HepG2 (cell line): ENCODE data around the gene ATF6. TPM values are rescaled to one million over a fixed set of nuclear protein-coding genes. Genes with fewer than 3 reads are reported as not detected.
A peak's percentile ranks its signal among the peaks of the same experiment; 100 is the strongest.

Experiments
- ATAC-seq: fragments of 200-7000 bp; cut with Tn5 transposase; 3 replicates; pipeline ENCODE4 v1.9.1; 2020; ENCODE audit warnings: mild to moderate bottlenecking, moderate library complexity
- BruUV-seq: library from RNA; stranded (reverse); fragments of 400-500 nt; replicated peaks from 2 replicates; lab custom pipeline; 2021; lab: Mats Ljungman, UMichigan
- CTCF ChIA-PET: fragments of 300-600 bp; formaldehyde crosslinking; extraction: SDS; loops from one replicate; lab custom pipeline; 2021; ENCODE audit warnings: low total read pairs, inconsistent platforms, low intra/inter-chr PET ratio; lab: Yijun Ruan, JAX
- POLR2A ChIA-PET: fragments of 350-600 bp; sonication (Branson Sonifier 250); formaldehyde crosslinking; loops from one replicate; lab custom pipeline; 2020; ENCODE audit warnings: antibody characterized with exemption, inconsistent platforms; lab: Yijun Ruan, JAX
- DNase-seq: peaks from one replicate; pipeline ENCODE4 v3.0.0-alpha.2; 2015; ENCODE audit warnings: low spot score
- FAIRE-seq: peaks from 3 replicates; lab custom pipeline; 2011; peaks lifted over from hg19 to GRCh38; lab: Jason Lieb, UNC
- H2AFZ ChIP-seq: one replicate; pipeline ENCODE4 v1.6.1; 2011; ENCODE audit warnings: low read length, inconsistent platforms
- H3K27ac ChIP-seq: fragments of 300-600 bp; 3 replicates; pipeline ENCODE4 v1.8.0; 2011; ENCODE audit warnings: mixed run types, mild to moderate bottlenecking, mixed read lengths, low read length, inconsistent platforms; ENCODE audit not compliant: insufficient read depth; ENCODE audit errors: extremely low read length
- H3K27me3 ChIP-seq, 2 experiments: fragments of 200-600 bp in 1 of 2; 2 replicates in 1 of 2; 3 replicates in 1 of 2; pipeline versions ENCODE4 v1.6.0 to v1.8.0; 2011; ENCODE audit warnings: low read length in 2 of 2, mild to moderate bottlenecking in 2 of 2, moderate library complexity in 2 of 2, inconsistent platforms in 1 of 2; ENCODE audit not compliant: insufficient read depth in 2 of 2, control insufficient read depth in 1 of 2
- H3K36me3 ChIP-seq, 2 experiments: fragments of 200-600 bp in 1 of 2; replicated peaks in 1 of 2; 2 replicates in 1 of 2; 3 replicates in 1 of 2; pipeline versions ENCODE4 v1.5.1 to v1.8.0; 2011; ENCODE audit warnings: low read length in 2 of 2, inconsistent platforms in 1 of 2; ENCODE audit not compliant: insufficient read depth in 2 of 2, control insufficient read depth in 1 of 2
- H3K4me1 ChIP-seq: 2 replicates; pipeline ENCODE4 v1.5.1; 2012; ENCODE audit warnings: low read length, inconsistent platforms; ENCODE audit not compliant: insufficient read depth
- H3K4me2 ChIP-seq: 2 replicates; pipeline ENCODE4 v1.6.0; 2011; ENCODE audit warnings: low read depth, low read length, inconsistent platforms
- H3K4me3 ChIP-seq, 3 experiments: fragments of 200-600 bp in 1 of 3; sonication (generic), shearing (Covaris generic) in 1 of 3; replicated peaks in 1 of 3; 2 replicates each; pipeline ENCODE4 v1.5.1; 2011 to 2016; ENCODE audit warnings: low read length in 3 of 3, inconsistent platforms in 2 of 3, low read depth in 2 of 3, mild to moderate bottlenecking in 2 of 3, control low read depth in 1 of 3, mixed read lengths in 1 of 3; ENCODE audit not compliant: insufficient read depth in 1 of 3
- H3K79me2 ChIP-seq: one replicate; pipeline ENCODE4 v1.6.1; 2011; ENCODE audit warnings: low read length, inconsistent platforms; ENCODE audit not compliant: insufficient read depth
- H3K9ac ChIP-seq: 2 replicates; pipeline ENCODE4 v1.6.0; 2011; ENCODE audit warnings: mild to moderate bottlenecking, low read depth, low read length, inconsistent platforms; ENCODE audit not compliant: insufficient read depth
- H3K9me3 ChIP-seq: 2 replicates; pipeline ENCODE4 v1.5.1; 2012; ENCODE audit warnings: mild to moderate bottlenecking, low read length
- H4K20me1 ChIP-seq: 2 replicates; pipeline ENCODE4 v1.6.0; 2011; ENCODE audit warnings: inconsistent platforms, mild to moderate bottlenecking, low read length, moderate library complexity; ENCODE audit not compliant: insufficient read depth
- CEBPB ChIP-seq: IDR thresholded peaks from 2 replicates; pipeline ENCODE4 v1.6.1; 2011; ENCODE audit warnings: low read depth, low read length, improper control_type of control experiment, borderline replicate concordance
- MAF1 ChIP-seq: sonication (generic); formaldehyde crosslinking; IDR thresholded peaks from 2 replicates; pipeline ENCODE4 v1.5.0; 2020; ENCODE audit warnings: missing genetic modification reagents, borderline replicate concordance
- PHF5A ChIP-seq: IDR thresholded peaks from one replicate; pipeline ENCODE4 v1.6.1; 2018; ENCODE audit warnings: low read depth, missing genetic modification reagents; ENCODE audit not compliant: unreplicated experiment
- ZNF160 ChIP-seq: sonication (generic); formaldehyde crosslinking; IDR thresholded peaks from 2 replicates; pipeline ENCODE4 v1.8.0; 2022; ENCODE audit warnings: mild to moderate bottlenecking, inconsistent platforms, missing genetic modification reagents
- WGBS: methylation state at CpG from one replicate; pipeline ENCODE4 v1.1.6; 2017; ENCODE audit warnings: low lambda C conversion rate; 5-methylcytosine and 5-hydroxymethylcytosine counted together
- in situ Hi-C: cut with HindIII; loops from 2 replicates; pipeline ENCODE4 v1.10.0; 2017; ENCODE audit warnings: low pct_unique_long_range_greater_than_20kb; ENCODE audit not compliant: extremely low pct_ligation_motif_present
- intact Hi-C: fragments of 100-400 bp; cut with micrococcal nuclease; formaldehyde crosslinking; loops from one replicate; pipeline ENCODE4 v1.10.0; 2022; ENCODE audit not compliant: unreplicated experiment
- polyA plus RNA-seq, 8 experiments: library from polyadenylated mRNA; depleted of rRNA in 3 of 8; stranded (reverse) in 7 of 8; unstranded in 1 of 8; fragments of >200 nt; fragmentation: Illumina TruSeq in 4 of 8; extraction: Trizol in 4 of 8; gene quantifications; 2 replicates each; pipeline versions ENCODE4 v1.2.1 to v1.2.3, GENCODE V29; 2011 to 2016; ENCODE audit warnings: low read depth in 4 of 8, missing spikeins in 1 of 8, mixed read lengths in 1 of 8; ENCODE audit not compliant: insufficient read depth in 1 of 8
- total RNA-seq, 5 experiments: library from RNA; depleted of rRNA; stranded (reverse); fragments of >200 nt; fragmentation: Illumina TruSeq; extraction: Trizol; gene quantifications; 2 replicates each; pipeline ENCODE4 v1.2.3, GENCODE V29; 2016; ENCODE audit warnings: low read depth in 1 of 5
- TF ChIP-seq, protein P1 (sequence below): sonication (generic); formaldehyde crosslinking; IDR thresholded peaks from 2 replicates; pipeline ENCODE4 v1.5.0; 2020; ENCODE audit warnings: mild to moderate bottlenecking, missing genetic modification reagents, borderline replicate concordance
- TF ChIP-seq, protein P2 (sequence below): sonication (generic); formaldehyde crosslinking; IDR thresholded peaks from 2 replicates; pipeline ENCODE4 v1.5.0; 2020; ENCODE audit warnings: mild to moderate bottlenecking, missing genetic modification reagents, moderate library complexity
- TF ChIP-seq, protein P3 (sequence below), 2 experiments: sonication (generic) in 1 of 2; formaldehyde crosslinking in 1 of 2; IDR thresholded peaks; 2 replicates each; pipeline versions ENCODE4 v1.5.1 to v1.6.1; 2011 to 2020; ENCODE audit warnings: borderline replicate concordance in 1 of 2, low read depth in 1 of 2, low read length in 1 of 2, mild to moderate bottlenecking in 1 of 2, missing genetic modification reagents in 1 of 2, moderate library complexity in 1 of 2

The ATF6 gene
- total and polyA plus RNA-seq, 2 of the 13 experiments (the other 11 are each of a cell fraction or from before 2014, with no cell fraction given), result 13.2 to 14.5 TPM

DNA sequence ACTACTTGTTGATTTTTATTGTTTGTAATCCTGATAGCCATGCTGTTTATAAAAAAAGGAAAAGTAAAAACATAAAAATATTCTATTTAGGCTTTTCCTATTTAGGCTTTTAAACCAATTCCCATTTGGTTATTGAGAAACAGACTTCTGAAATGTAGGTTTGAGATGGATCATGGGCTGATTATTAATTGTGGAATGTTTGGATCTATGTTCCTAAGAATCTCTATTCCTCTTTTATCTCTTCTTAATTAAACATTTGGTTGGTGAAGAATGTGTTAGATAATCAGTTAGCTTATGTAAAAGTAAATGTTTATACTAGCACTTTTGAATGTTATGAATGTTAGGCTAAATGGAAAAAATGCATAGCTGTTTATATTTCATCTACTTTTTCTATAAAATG, 97.4 kb downstream of the ATF6 start:
- H2AFZ ChIP-seq, result no peak overlapping the region
- H3K4me1 ChIP-seq, result peaks cover under 1% of the 10 kb centered on the region; the same call in 1 of the 2 replicates
- ChIA-PET POLR2A (no interaction called here), CTCF (no interaction called here)
- FAIRE-seq (no peak), ATAC-seq (no peak)
- no TSS peak for BruUV-seq
- no peak overlapping the region for H3K27ac ChIP-seq
- no peak overlapping the region for H3K9ac ChIP-seq
- H3K4me2 ChIP-seq, result no peak overlapping the region
- no peaks in the 10 kb centered on the region for H3K27me3 ChIP-seq
- no peak overlapping the region for H3K4me3 ChIP-seq
- H4K20me1 ChIP-seq, result no peaks in the 10 kb centered on the region
- no peaks in the 10 kb centered on the region for H3K9me3 ChIP-seq
- TF ChIP-seq MAF1 (CRISPR knock-in tag) (no peak), CEBPB (no peak)
- TF ChIP-seq, all 625 proteins: peak for 0
- H3K79me2 ChIP-seq, result no peaks in the 10 kb centered on the region
- in situ Hi-C loops, result no loop called here
- intact Hi-C loops, result loop anchor here (10.0 kb wide), 2 partner anchors 69 to 81 kb away; no protein-coding TSS in a partner anchor
- H3K36me3 ChIP-seq, result peaks cover 0 to 10% of the 10 kb centered on the region in 2 experiments; a peak in 2 of 5 replicates
- no peak for DNase-seq

GRCh38 chr1:161864577-161864976, 98.5 kb downstream of the ATF6 start:
- peaks cover 11% of the 10 kb centered on the region; the same call in 1 of the 2 replicates for H3K4me1 ChIP-seq
- H3K36me3 ChIP-seq, result peaks cover 0 to 10% of the 10 kb centered on the region in 2 experiments; a peak in 2 of 5 replicates
- H3K4me2 ChIP-seq, result no peak overlapping the region
- no peaks in the 10 kb centered on the region for H4K20me1 ChIP-seq
- BruUV-seq, result no TSS peak
- intact Hi-C loops, result loop anchor here (1.0 to 10.0 kb wide), 3 partner anchors 70 to 173 kb away; no protein-coding TSS in a partner anchor
- no peaks in the 10 kb centered on the region for H3K27me3 ChIP-seq
- FAIRE-seq (no peak), DNase-seq (peak; percentile 5), ATAC-seq (peak; percentile 51; the same call in 1 of the 3 replicates)
- in situ Hi-C loops, result no loop called here
- H3K27ac ChIP-seq, result no peak overlapping the region
- no peak overlapping the region for H3K9ac ChIP-seq
- WGBS, result 100% methylated on average over 1 of the region's 1 CpG
- POLR2A ChIA-PET, result no interaction called here
- H3K9me3 ChIP-seq, result no peaks in the 10 kb centered on the region
- H2AFZ ChIP-seq, result no peak overlapping the region
- no peaks in the 10 kb centered on the region for H3K79me2 ChIP-seq
- H3K4me3 ChIP-seq, result no peak overlapping the region
- CTCF ChIA-PET, result no interaction called here
- TF ChIP-seq, protein P1, sequence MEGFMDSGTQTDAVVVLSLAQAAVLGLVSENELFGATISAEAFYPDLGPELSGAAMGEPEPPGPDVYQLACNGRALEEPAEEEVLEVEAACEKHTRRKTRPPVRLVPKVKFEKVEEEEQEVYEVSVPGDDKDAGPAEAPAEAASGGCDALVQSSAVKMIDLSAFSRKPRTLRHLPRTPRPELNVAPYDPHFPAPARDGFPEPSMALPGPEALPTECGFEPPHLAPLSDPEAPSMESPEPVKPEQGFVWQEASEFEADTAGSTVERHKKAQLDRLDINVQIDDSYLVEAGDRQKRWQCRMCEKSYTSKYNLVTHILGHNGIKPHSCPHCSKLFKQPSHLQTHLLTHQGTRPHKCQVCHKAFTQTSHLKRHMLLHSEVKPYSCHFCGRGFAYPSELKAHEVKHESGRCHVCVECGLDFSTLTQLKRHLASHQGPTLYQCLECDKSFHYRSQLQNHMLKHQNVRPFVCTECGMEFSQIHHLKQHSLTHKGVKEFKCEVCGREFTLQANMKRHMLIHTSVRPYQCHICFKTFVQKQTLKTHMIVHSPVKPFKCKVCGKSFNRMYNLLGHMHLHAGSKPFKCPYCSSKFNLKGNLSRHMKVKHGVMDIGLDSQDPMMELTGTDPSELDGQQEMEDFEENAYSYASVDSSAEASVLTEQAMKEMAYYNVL (CRISPR knock-in tag), result no peak
- TF ChIP-seq, protein P2, sequence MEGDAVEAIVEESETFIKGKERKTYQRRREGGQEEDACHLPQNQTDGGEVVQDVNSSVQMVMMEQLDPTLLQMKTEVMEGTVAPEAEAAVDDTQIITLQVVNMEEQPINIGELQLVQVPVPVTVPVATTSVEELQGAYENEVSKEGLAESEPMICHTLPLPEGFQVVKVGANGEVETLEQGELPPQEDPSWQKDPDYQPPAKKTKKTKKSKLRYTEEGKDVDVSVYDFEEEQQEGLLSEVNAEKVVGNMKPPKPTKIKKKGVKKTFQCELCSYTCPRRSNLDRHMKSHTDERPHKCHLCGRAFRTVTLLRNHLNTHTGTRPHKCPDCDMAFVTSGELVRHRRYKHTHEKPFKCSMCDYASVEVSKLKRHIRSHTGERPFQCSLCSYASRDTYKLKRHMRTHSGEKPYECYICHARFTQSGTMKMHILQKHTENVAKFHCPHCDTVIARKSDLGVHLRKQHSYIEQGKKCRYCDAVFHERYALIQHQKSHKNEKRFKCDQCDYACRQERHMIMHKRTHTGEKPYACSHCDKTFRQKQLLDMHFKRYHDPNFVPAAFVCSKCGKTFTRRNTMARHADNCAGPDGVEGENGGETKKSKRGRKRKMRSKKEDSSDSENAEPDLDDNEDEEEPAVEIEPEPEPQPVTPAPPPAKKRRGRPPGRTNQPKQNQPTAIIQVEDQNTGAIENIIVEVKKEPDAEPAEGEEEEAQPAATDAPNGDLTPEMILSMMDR (CRISPR knock-in tag), result peak; percentile 29
- no peak for TF ChIP-seq PHF5A (CRISPR knock-in tag)
- TF ChIP-seq ZNF160, result no peak
- TF ChIP-seq, protein P3, sequence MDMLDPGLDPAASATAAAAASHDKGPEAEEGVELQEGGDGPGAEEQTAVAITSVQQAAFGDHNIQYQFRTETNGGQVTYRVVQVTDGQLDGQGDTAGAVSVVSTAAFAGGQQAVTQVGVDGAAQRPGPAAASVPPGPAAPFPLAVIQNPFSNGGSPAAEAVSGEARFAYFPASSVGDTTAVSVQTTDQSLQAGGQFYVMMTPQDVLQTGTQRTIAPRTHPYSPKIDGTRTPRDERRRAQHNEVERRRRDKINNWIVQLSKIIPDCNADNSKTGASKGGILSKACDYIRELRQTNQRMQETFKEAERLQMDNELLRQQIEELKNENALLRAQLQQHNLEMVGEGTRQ (IDR thresholded peaks at IDR 0.05; ENCODE audit: low read depth, low read length), result no peak
- TF ChIP-seq, protein P3 (CRISPR knock-in tag; IDR thresholded peaks at IDR 0.05; ENCODE audit: borderline replicate concordance), result no peak
